Measurements from ENCODE around the gene ZNF552.
"Not testable (repeated sequence)": the region's sequence is repeated elsewhere in the genome, so short reads cannot be mapped to it uniquely, and the experiment has no call there.

- not testable (repeated sequence) for TF ChIP-seq TEAD4 (IDR thresholded peaks at IDR 0.05; ENCODE audit: borderline replicate concordance, insufficient read depth); POLR2AphosphoS5 (IDR thresholded peaks at IDR 0.05; ENCODE audit: low read depth, low read length); FOXM1 (IDR thresholded peaks at IDR 0.05; ENCODE audit: low read depth); CTCF (IDR thresholded peaks at IDR 0.05); RXRA (IDR thresholded peaks at IDR 0.05; ENCODE audit: borderline replicate concordance, low read depth); GABPA (IDR thresholded peaks at IDR 0.05; ENCODE audit: low read depth); NFIC (IDR thresholded peaks at IDR 0.05; ENCODE audit: borderline replicate concordance); RCOR1 (IDR thresholded peaks at IDR 0.05; ENCODE audit: low read length); EZH2phosphoT487 (IDR thresholded peaks at IDR 0.05; ENCODE audit: borderline replicate concordance, low read depth); RAD21 (IDR thresholded peaks at IDR 0.05; ENCODE audit: low read length); CHD2 (IDR thresholded peaks at IDR 0.05; ENCODE audit: low read length, partially characterized antibody); SIN3A (IDR thresholded peaks at IDR 0.05; ENCODE audit: borderline replicate concordance, low read depth, low read length); EP300 (IDR thresholded peaks at IDR 0.05; ENCODE audit: borderline replicate concordance in 1 of 2, low read depth in 1 of 2, low read length in 1 of 2)
Measured at GRCh38 chr19:57851812-57852603, 37.3 kb upstream of the ZNF552 start.
